H9 (cell line): ENCODE results near the gene STAB1. TPM values are rescaled to one million over a fixed set of nuclear protein-coding genes. Genes with fewer than 3 reads are reported as not detected.

Source experiments
- DNase-seq: peaks from one replicate; pipeline ENCODE4 v3.0.0-alpha.2; 2017
- H2AFZ ChIP-seq: one replicate; pipeline ENCODE4 v1.6.1; 2013; ENCODE audit warnings: mild to moderate bottlenecking, low read length, control low read depth, moderate library complexity
- H2AK5ac ChIP-seq: 2 replicates; pipeline ENCODE4 v1.6.1; 2013; ENCODE audit warnings: low read length, control low read depth, mixed read lengths; ENCODE audit not compliant: insufficient read length
- H2BK120ac ChIP-seq: one replicate; pipeline ENCODE4 v1.6.1; 2013; ENCODE audit warnings: low read depth, mild to moderate bottlenecking, low read length, control low read depth, inconsistent platforms; ENCODE audit not compliant: poor library complexity, severe bottlenecking
- H2BK12ac ChIP-seq: 2 replicates; pipeline ENCODE4 v1.6.1; 2013; ENCODE audit warnings: low read length, control low read depth, mixed read lengths, low read depth; ENCODE audit not compliant: insufficient read length
- H2BK15ac ChIP-seq: 2 replicates; pipeline ENCODE4 v1.6.1; 2013; ENCODE audit warnings: low read depth, low read length, control low read depth
- H2BK20ac ChIP-seq: one replicate; pipeline ENCODE4 v1.6.1; 2013; ENCODE audit warnings: low read depth, mild to moderate bottlenecking, low read length, control low read depth, inconsistent platforms; ENCODE audit not compliant: poor library complexity, severe bottlenecking
- H2BK5ac ChIP-seq: 2 replicates; pipeline ENCODE4 v1.6.1; 2013; ENCODE audit warnings: low read length, control low read depth, mixed read lengths; ENCODE audit not compliant: insufficient read length
- H3K14ac ChIP-seq: 2 replicates; pipeline ENCODE4 v1.6.1; 2013; ENCODE audit warnings: low read length, control low read depth; ENCODE audit not compliant: insufficient read depth
- H3K18ac ChIP-seq: 2 replicates; pipeline ENCODE4 v1.6.1; 2013; ENCODE audit warnings: low read depth, mild to moderate bottlenecking, mixed read lengths, low read length, control low read depth; ENCODE audit not compliant: insufficient read length
- H3K23ac ChIP-seq: 2 replicates; pipeline ENCODE4 v1.6.1; 2013; ENCODE audit warnings: low read length, control low read depth, mixed read lengths, low read depth; ENCODE audit not compliant: insufficient read length
- H3K23me2 ChIP-seq: 2 replicates; pipeline ENCODE4 v1.6.1; 2013; ENCODE audit warnings: low read depth, mild to moderate bottlenecking, mixed read lengths, low read length, control low read depth; ENCODE audit not compliant: insufficient read length, poor library complexity, severe bottlenecking
- H3K27ac ChIP-seq: 2 replicates; pipeline ENCODE4 v1.5.1; 2013; ENCODE audit warnings: low read length, control low read depth, mixed read lengths, low read depth; ENCODE audit not compliant: insufficient read length
- H3K27me3 ChIP-seq: 2 replicates; pipeline ENCODE4 v1.6.1; 2013; ENCODE audit warnings: low read length, control low read depth, inconsistent platforms; ENCODE audit not compliant: insufficient read depth
- H3K4ac ChIP-seq: 2 replicates; pipeline ENCODE4 v1.6.1; 2013; ENCODE audit warnings: low read depth, mild to moderate bottlenecking, control low read depth, inconsistent platforms, low read length, moderate library complexity
- H3K4me1 ChIP-seq: 2 replicates; pipeline ENCODE4 v1.6.1; 2013; ENCODE audit warnings: low read length, control low read depth, inconsistent platforms; ENCODE audit not compliant: insufficient read depth
- H3K4me2 ChIP-seq: 2 replicates; pipeline ENCODE4 v1.6.1; 2013; ENCODE audit warnings: low read length, control low read depth, mixed read lengths; ENCODE audit not compliant: insufficient read length, insufficient read depth
- H3K56ac ChIP-seq: 2 replicates; pipeline ENCODE4 v1.6.1; 2013; ENCODE audit warnings: low read depth, mild to moderate bottlenecking, mixed read lengths, low read length, control low read depth; ENCODE audit not compliant: insufficient read length
- H3K79me1 ChIP-seq: 2 replicates; pipeline ENCODE4 v1.6.1; 2013; ENCODE audit warnings: low read depth, mild to moderate bottlenecking, moderate library complexity, low read length, control low read depth, inconsistent platforms; ENCODE audit not compliant: insufficient read depth, poor library complexity, severe bottlenecking
- H3K79me2 ChIP-seq: 2 replicates; pipeline ENCODE4 v1.6.1; 2013; ENCODE audit warnings: low read length, control low read depth, inconsistent platforms; ENCODE audit not compliant: insufficient read depth
- H3K9ac ChIP-seq: 2 replicates; pipeline ENCODE4 v1.6.1; 2013; ENCODE audit warnings: low read length, control low read depth, mixed read lengths; ENCODE audit not compliant: insufficient read length; ENCODE audit errors: extremely low read depth
- H3K9me3 ChIP-seq: one replicate; pipeline ENCODE4 v1.6.1; 2013; ENCODE audit warnings: low read depth, low read length, inconsistent platforms; ENCODE audit not compliant: control insufficient read depth
- H3T11ph ChIP-seq: one replicate; pipeline ENCODE4 v1.6.1; 2013; ENCODE audit warnings: mild to moderate bottlenecking, low read length, control low read depth, inconsistent platforms
- H4K20me1 ChIP-seq: one replicate; pipeline ENCODE4 v1.6.1; 2013; ENCODE audit not compliant: control insufficient read depth, insufficient read length, insufficient read depth
- H4K5ac ChIP-seq: 2 replicates; pipeline ENCODE4 v1.6.1; 2013; ENCODE audit warnings: low read depth, mild to moderate bottlenecking, mixed read lengths, low read length, control low read depth; ENCODE audit not compliant: insufficient read length
- H4K8ac ChIP-seq: replicated peaks from 2 replicates; pipeline ENCODE4 v1.6.1; 2013; ENCODE audit warnings: low read length, control low read depth, mixed read lengths, low read depth; ENCODE audit not compliant: insufficient read length
- H4K91ac ChIP-seq: 2 replicates; pipeline ENCODE4 v1.6.1; 2013; ENCODE audit warnings: low read depth, mild to moderate bottlenecking, moderate library complexity, mixed read lengths, low read length, control low read depth; ENCODE audit not compliant: insufficient read length
- H3K27ac Mint-ChIP-seq, 3 experiments: 2 replicates in 2 of 3; 3 replicates in 1 of 3; pipeline ENCODE4 v1.8.0; 2020 to 2021; ENCODE audit warnings: mixed read lengths in 3 of 3, mild to moderate bottlenecking in 1 of 3, moderate library complexity in 1 of 3
- H3K27me3 Mint-ChIP-seq: 2 replicates; pipeline ENCODE4 v1.8.0; 2021; ENCODE audit warnings: low read depth, mild to moderate bottlenecking, moderate library complexity, mixed read lengths
- H3K36me3 Mint-ChIP-seq, 3 experiments: 2 replicates in 2 of 3; 3 replicates in 1 of 3; pipeline ENCODE4 v1.8.0; 2020 to 2021; ENCODE audit warnings: low read depth in 3 of 3, mixed read lengths in 3 of 3; ENCODE audit not compliant: insufficient read depth in 1 of 3
- H3K4me1 Mint-ChIP-seq, 2 experiments: 2 replicates each; pipeline ENCODE4 v1.8.0; 2020; ENCODE audit warnings: mixed read lengths in 2 of 2
- H3K4me3 Mint-ChIP-seq, 2 experiments: 2 replicates in 1 of 2; 3 replicates in 1 of 2; pipeline ENCODE4 v1.8.0; 2020 to 2021; ENCODE audit warnings: mild to moderate bottlenecking in 2 of 2, mixed read lengths in 2 of 2, moderate library complexity in 1 of 2
- H3K9me3 Mint-ChIP-seq, 2 experiments: 2 replicates in 1 of 2; 3 replicates in 1 of 2; pipeline ENCODE4 v1.8.0; 2020; ENCODE audit warnings: mild to moderate bottlenecking in 2 of 2, mixed read lengths in 2 of 2, moderate library complexity in 1 of 2
- CTCF ChIP-seq: fragments of 200-600 bp; sonication (generic); conservative IDR thresholded peaks from 3 replicates; pipeline ENCODE4 v1.8.0; 2021; ENCODE audit warnings: antibody characterized with exemption, mild to moderate bottlenecking
- whole genome bisulfite sequencing: extraction: QIAGEN DNeasy Blood & Tissue Kit; methylation state at CpG from one replicate; pipeline ENCODE4 v1.1.7; 2013; ENCODE audit warnings: missing lambda C conversion rate, low lambda C conversion rate, mixed read lengths; ENCODE audit not compliant: insufficient read length; ENCODE audit errors: extremely low coverage; 5-methylcytosine and 5-hydroxymethylcytosine counted together
- total RNA-seq: library from RNA; stranded (reverse); gene quantifications from 2 replicates; pipeline ENCODE4 v1.2.1, GENCODE V29; 2021

The STAB1 gene
- total RNA-seq, 1 experiment from 2014 or later, result 1.5 TPM

- no peaks in the 10 kb centered on the region for H3K9me3 ChIP-seq
- no peak overlapping the region for H2BK20ac ChIP-seq
- DNase-seq, result no peak
- WGBS, result no CpG with 5 or more reads among the region's 9 CpGs
- no peak overlapping the region for H3K23ac ChIP-seq
- H3K23me2 ChIP-seq, result no peaks in the 10 kb centered on the region
- no peaks in the 10 kb centered on the region for H3K79me2 ChIP-seq
- no peak overlapping the region for H2BK15ac ChIP-seq
- H3K4me1 ChIP-seq, result no peaks in the 10 kb centered on the region
- Mint-ChIP-seq H3K27ac (peak overlapping the region in 2 of 3 experiments; percentile 11 to 53; a peak in 1 of 7 replicates), H3K9me3 (no peaks in the 10 kb centered on the region), H3K4me1 (peaks cover 0 to 6% of the 10 kb centered on the region in 2 experiments; a peak in 2 of 4 replicates), H3K4me3 (no peak overlapping the region), H3K36me3 (peaks cover 21 to 53% (median 48%) of the 10 kb centered on the region in 3 experiments; a peak in 6 of 7 replicates), H3K27me3 (no peaks in the 10 kb centered on the region)
- no peak overlapping the region for H3K4ac ChIP-seq
- H3K79me1 ChIP-seq, result peaks cover 5% of the 10 kb centered on the region
- H2BK5ac ChIP-seq, result no peak overlapping the region
- H2BK120ac ChIP-seq, result no peak overlapping the region
- no peak overlapping the region for H4K91ac ChIP-seq
- no peak overlapping the region for H3K4me2 ChIP-seq
- H3K18ac ChIP-seq, result no peak overlapping the region
- no peak overlapping the region for H3K14ac ChIP-seq
- no peaks in the 10 kb centered on the region for H3K27me3 ChIP-seq
- H3K9ac ChIP-seq, result no peak overlapping the region
- H2AK5ac ChIP-seq, result no peak overlapping the region
- H4K5ac ChIP-seq, result no peak overlapping the region
- no peak overlapping the region for H4K8ac ChIP-seq
- TF ChIP-seq CTCF, result no peak
- H3K56ac ChIP-seq, result no peak overlapping the region
- no peak overlapping the region for H2BK12ac ChIP-seq
- H3K27ac ChIP-seq, result no peak overlapping the region
- H3T11ph ChIP-seq, result no peak overlapping the region
- no peak overlapping the region for H2AFZ ChIP-seq
- H4K20me1 ChIP-seq, result no peaks in the 10 kb centered on the region
Observed at GRCh38 chr3:52468336-52468735, 26.8 kb upstream of the STAB1 start.
